GM23248 (cell line): ENCODE results near the gene CLCN4. TPM values are rescaled to one million over a fixed set of nuclear protein-coding genes. Genes with fewer than 3 reads are reported as not detected.

Experiments
- DNase-seq: peaks from one replicate; pipeline ENCODE4 v3.0.0-alpha.2; 2015
- H2AFZ ChIP-seq: fragments of 200-600 bp; sonication (generic); 2 replicates; pipeline ENCODE4 v1.6.1; 2016; ENCODE audit warnings: antibody characterized with exemption
- H3F3A ChIP-seq: fragments of 200-600 bp; sonication (generic); 2 replicates; pipeline ENCODE4 v1.6.1; 2016; ENCODE audit warnings: mild to moderate bottlenecking, antibody characterized with exemption, mixed run types; ENCODE audit not compliant: insufficient read depth
- H3K27ac ChIP-seq: fragments of 200-600 bp; sonication (generic); 2 replicates; pipeline ENCODE4 v1.5.1; 2016; ENCODE audit warnings: mild to moderate bottlenecking
- H3K27me3 ChIP-seq: fragments of 200-600 bp; sonication (generic); replicated peaks from 2 replicates; pipeline ENCODE4 v1.6.1; 2016; ENCODE audit warnings: mild to moderate bottlenecking; ENCODE audit not compliant: insufficient read depth
- H3K36me3 ChIP-seq: fragments of 200-600 bp; sonication (generic); 2 replicates; pipeline ENCODE4 v1.6.1; 2016; ENCODE audit warnings: low read depth, mild to moderate bottlenecking
- H3K4me1 ChIP-seq: fragments of 200-600 bp; sonication (generic); 2 replicates; pipeline ENCODE4 v1.6.1; 2016; ENCODE audit warnings: mild to moderate bottlenecking; ENCODE audit not compliant: insufficient read depth
- H3K4me2 ChIP-seq: fragments of 200-600 bp; sonication (generic); one replicate; pipeline ENCODE4 v1.6.1; 2016; ENCODE audit warnings: mild to moderate bottlenecking; ENCODE audit not compliant: unreplicated experiment
- H3K4me3 ChIP-seq: fragments of 200-600 bp; sonication (generic); 2 replicates; pipeline ENCODE4 v1.5.1; 2016; ENCODE audit warnings: mild to moderate bottlenecking
- H3K79me2 ChIP-seq: fragments of 200-600 bp; sonication (generic); 2 replicates; pipeline ENCODE4 v1.6.1; 2016; ENCODE audit warnings: mild to moderate bottlenecking; ENCODE audit not compliant: insufficient read depth
- H3K9ac ChIP-seq: fragments of 200-600 bp; sonication (generic); 2 replicates; pipeline ENCODE4 v1.6.1; 2016; ENCODE audit warnings: mild to moderate bottlenecking
- H3K9me2 ChIP-seq: fragments of 200-600 bp; sonication (generic); 2 replicates; pipeline ENCODE4 v1.6.1; 2016; ENCODE audit warnings: mixed run types, mild to moderate bottlenecking, moderate library complexity; ENCODE audit not compliant: insufficient read depth
- H3K9me3 ChIP-seq: fragments of 200-600 bp; sonication (generic); one replicate; pipeline ENCODE4 v1.6.1; 2017; ENCODE audit warnings: low read depth
- H4K20me1 ChIP-seq: fragments of 200-600 bp; sonication (generic); 2 replicates; pipeline ENCODE4 v1.6.0; 2016; ENCODE audit not compliant: insufficient read depth
- EZH2 ChIP-seq: fragments of 200-600 bp; sonication (generic); IDR thresholded peaks from 2 replicates; pipeline ENCODE4 v1.6.1; 2018; ENCODE audit warnings: antibody characterized with exemption, mild to moderate bottlenecking; ENCODE audit not compliant: insufficient read depth, poor library complexity, severe bottlenecking
- EZH2phosphoT487 ChIP-seq: fragments of 200-600 bp; sonication (generic); IDR thresholded peaks from 2 replicates; pipeline ENCODE4 v1.6.1; 2018; ENCODE audit warnings: antibody characterized with exemption, moderate library complexity, mild to moderate bottlenecking, low read depth; ENCODE audit not compliant: insufficient read depth
- WGBS, 2 experiments: methylation state at CpG; one replicate each; pipeline ENCODE4 v1.1.6; 2015 to 2017; ENCODE audit warnings: low lambda C conversion rate in 2 of 2, low coverage in 1 of 2; ENCODE audit errors: missing lambda C conversion rate in 2 of 2; 5-methylcytosine and 5-hydroxymethylcytosine counted together
- in situ Hi-C: fragments of 300-500 bp; cut with MboI; formaldehyde crosslinking; loops from 2 replicates; pipeline ENCODE4 v1.15.0; 2020
- polyA plus RNA-seq: library from polyadenylated mRNA; unstranded; fragments of >200 nt; fragmentation: Nextera tagmentation; extraction: Ambion mirVana; gene quantifications from 2 replicates; pipeline ENCODE4 v1.2.1, GENCODE V29; 2016
- total RNA-seq: library from RNA; depleted of rRNA; stranded (reverse); fragments of >200 nt; shearing (Covaris generic); gene quantifications from 2 replicates; pipeline ENCODE4 v1.2.3, GENCODE V29; 2014

The CLCN4 gene
- total and polyA plus RNA-seq, 2 experiments from 2014 or later: 0.29 to 0.97 TPM

DNA sequence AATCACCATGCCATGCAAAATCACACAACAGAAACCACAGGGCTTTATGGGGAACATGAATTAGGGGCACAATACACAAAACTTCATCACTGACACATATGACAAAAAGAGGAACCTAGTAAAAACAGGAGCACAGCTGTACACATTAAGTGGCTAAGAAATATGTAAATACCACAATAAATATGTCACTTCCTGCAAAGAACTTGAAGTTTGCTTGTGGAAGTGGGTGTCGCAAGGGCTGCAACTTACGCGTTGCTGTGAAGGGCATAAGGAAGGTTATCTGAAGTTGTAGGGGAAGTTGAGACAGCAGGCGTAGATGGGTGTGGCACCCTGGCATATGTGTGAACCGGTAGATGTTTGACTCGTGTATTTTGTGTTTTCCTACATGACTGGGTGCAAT, 42.4 kb downstream of the CLCN4 start:
- in situ Hi-C loops: loop anchor here (25.0 kb wide), 1 partner anchor 538 kb away; no protein-coding TSS in a partner anchor
- Histone ChIP-seq H3K79me2 (no peaks in the 10 kb centered on the region), H3K9ac (no peak overlapping the region), H3K27me3 (no peaks in the 10 kb centered on the region), H3K4me1 (no peaks in the 10 kb centered on the region), H2AFZ (no peak overlapping the region), H3K4me2 (no peak overlapping the region), H3K36me3 (no peaks in the 10 kb centered on the region), H4K20me1 (no peaks in the 10 kb centered on the region), H3K9me2 (no peaks in the 10 kb centered on the region), H3K9me3 (no peaks in the 10 kb centered on the region), H3K27ac (no peak overlapping the region), H3F3A (no peaks in the 10 kb centered on the region), H3K4me3 (no peak overlapping the region)
- DNase-seq: peak; percentile 19
- 56 to 63% methylated on average over 6 of the region's 6 CpGs for WGBS, 2 experiments
- TF ChIP-seq EZH2phosphoT487: no peak
- no peak for TF ChIP-seq EZH2

DNA sequence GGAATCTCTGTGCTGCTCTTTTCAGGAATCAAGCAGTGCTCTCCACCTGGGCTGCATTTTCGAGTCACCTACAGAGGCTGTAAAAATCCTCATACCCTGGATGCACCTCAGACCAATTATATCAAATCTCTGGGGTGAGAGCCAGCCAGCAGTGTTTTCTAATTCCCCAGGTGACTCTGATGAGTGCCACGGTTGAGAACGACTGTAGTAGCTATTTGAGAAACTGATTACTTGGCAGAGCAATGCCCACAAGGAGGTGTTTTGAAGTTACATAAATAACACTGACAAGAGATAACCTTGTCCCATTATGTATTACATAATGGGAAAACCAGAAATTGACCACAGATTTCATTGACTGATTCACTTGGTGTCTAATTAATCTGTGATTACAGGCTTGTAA, 46.8 kb downstream of the CLCN4 start:
- TF ChIP-seq EZH2: no peak
- no peak for TF ChIP-seq EZH2phosphoT487
- no peak overlapping the region for H3K27ac ChIP-seq
- no peak overlapping the region for H3K4me2 ChIP-seq
- H4K20me1 ChIP-seq: no peaks in the 10 kb centered on the region
- in situ Hi-C loops: loop anchor here (25.0 kb wide), 2 partner anchors 284 to 409 kb away; partner anchors contain the start of gene MID1
- no peaks in the 10 kb centered on the region for H3K9me3 ChIP-seq
- no peaks in the 10 kb centered on the region for H3K79me2 ChIP-seq
- H3K36me3 ChIP-seq: no peaks in the 10 kb centered on the region
- H3F3A ChIP-seq: no peaks in the 10 kb centered on the region
- DNase-seq: no peak
- H3K4me1 ChIP-seq: no peaks in the 10 kb centered on the region
- H2AFZ ChIP-seq: no peak overlapping the region
- 55 to 68% methylated on average over 3 of the region's 3 CpGs for WGBS, 2 experiments
- H3K4me3 ChIP-seq: no peak overlapping the region
- H3K9ac ChIP-seq: no peak overlapping the region
- H3K9me2 ChIP-seq: no peaks in the 10 kb centered on the region
- no peaks in the 10 kb centered on the region for H3K27me3 ChIP-seq

DNA sequence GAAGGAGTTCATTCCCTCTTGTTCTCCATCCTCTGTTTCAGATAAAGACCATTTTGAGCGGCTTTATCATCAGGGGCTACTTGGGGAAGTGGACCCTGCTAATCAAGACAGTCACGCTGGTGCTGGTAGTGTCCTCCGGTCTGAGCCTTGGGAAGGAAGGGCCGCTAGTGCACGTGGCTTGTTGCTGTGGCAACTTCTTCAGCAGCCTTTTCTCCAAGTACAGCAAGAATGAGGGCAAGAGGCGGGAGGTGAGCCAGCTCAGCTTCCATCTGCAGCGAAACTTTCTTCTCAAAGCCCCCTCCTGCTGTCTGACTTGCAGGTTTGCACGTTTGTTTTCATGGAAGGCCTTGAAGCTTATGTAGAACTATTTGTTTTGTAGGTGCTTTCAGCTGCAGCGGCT, 49.5 kb downstream of the CLCN4 start:
- Histone ChIP-seq H2AFZ (no peak overlapping the region), H3F3A (no peaks in the 10 kb centered on the region), H3K9me3 (no peaks in the 10 kb centered on the region), H3K27ac (no peak overlapping the region), H3K4me3 (no peak overlapping the region), H3K4me2 (no peak overlapping the region), H4K20me1 (no peaks in the 10 kb centered on the region), H3K9ac (no peak overlapping the region), H3K79me2 (no peaks in the 10 kb centered on the region), H3K36me3 (no peaks in the 10 kb centered on the region), H3K27me3 (no peaks in the 10 kb centered on the region), H3K9me2 (no peaks in the 10 kb centered on the region), H3K4me1 (no peaks in the 10 kb centered on the region)
- in situ Hi-C loops: loop anchor here (25.0 kb wide), 2 partner anchors 281 to 406 kb away; partner anchors contain the start of gene MID1
- TF ChIP-seq EZH2phosphoT487 (no peak), EZH2 (no peak)
- 83 to 85% methylated on average over 8 to 9 of the region's 9 CpGs for WGBS, 2 experiments
- no peak for DNase-seq

DNA sequence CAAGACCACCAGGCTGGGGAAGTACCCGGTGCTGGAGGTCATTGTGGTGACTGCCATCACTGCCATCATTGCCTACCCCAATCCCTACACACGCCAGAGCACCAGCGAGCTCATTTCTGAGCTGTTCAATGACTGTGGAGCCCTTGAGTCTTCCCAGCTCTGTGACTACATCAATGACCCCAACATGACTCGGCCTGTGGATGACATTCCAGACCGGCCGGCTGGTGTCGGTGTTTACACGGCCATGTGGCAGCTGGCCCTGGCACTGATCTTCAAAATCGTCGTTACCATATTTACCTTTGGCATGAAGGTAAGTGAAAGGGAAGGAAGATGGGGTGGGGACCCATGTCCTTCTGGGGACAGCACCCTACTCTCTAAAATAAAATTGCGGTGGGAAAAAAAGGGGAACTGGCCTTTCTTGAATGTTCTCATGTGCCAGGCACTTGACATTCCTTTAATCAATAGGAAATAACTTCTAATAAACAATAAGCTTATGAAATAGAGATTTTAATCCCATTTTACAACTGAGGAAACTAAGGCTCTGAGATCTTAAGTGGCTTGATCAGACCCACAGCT, 51.6 kb downstream of the CLCN4 start:
- no peak overlapping the region for H3K9ac ChIP-seq
- H2AFZ ChIP-seq: no peak overlapping the region
- H3K27me3 ChIP-seq: no peaks in the 10 kb centered on the region
- WGBS, 2 experiments: 76 to 84% methylated on average over 10 to 11 of the region's 11 CpGs
- no peak for DNase-seq
- in situ Hi-C loops: loop anchor here (25.0 kb wide), 2 partner anchors 279 to 404 kb away; partner anchors contain the start of gene MID1
- H3K4me1 ChIP-seq: no peaks in the 10 kb centered on the region
- no peaks in the 10 kb centered on the region for H4K20me1 ChIP-seq
- H3K27ac ChIP-seq: no peak overlapping the region
- no peaks in the 10 kb centered on the region for H3K36me3 ChIP-seq
- H3K9me2 ChIP-seq: no peaks in the 10 kb centered on the region
- H3K4me2 ChIP-seq: no peak overlapping the region
- no peaks in the 10 kb centered on the region for H3K9me3 ChIP-seq
- H3F3A ChIP-seq: no peaks in the 10 kb centered on the region
- H3K79me2 ChIP-seq: no peaks in the 10 kb centered on the region
- H3K4me3 ChIP-seq: no peak overlapping the region
- no peak for TF ChIP-seq EZH2phosphoT487
- no peak for TF ChIP-seq EZH2
